ENCODE results near the gene SSTR1.

Gene SSTR1

GRCh38 chr14:38238332-38238731 lies 30.6 kb downstream of the SSTR1 start:
- no peak overlapping the region for H3K27ac Mint-ChIP-seq
- no peaks in the 10 kb centered on the region for H3K4me1 Mint-ChIP-seq (ENCODE audit: low read depth)
- H3K27me3 Mint-ChIP-seq = no peaks in the 10 kb centered on the region
- H3K36me3 Mint-ChIP-seq (ENCODE audit: low read depth) = no peaks in the 10 kb centered on the region
- intact Hi-C loops (cut with micrococcal nuclease) = no loop called here
- H3K4me3 Mint-ChIP-seq = no peak overlapping the region
- no peaks in the 10 kb centered on the region for H3K9me3 Mint-ChIP-seq

- H3K27me3 Mint-ChIP-seq = no peaks in the 10 kb centered on the region
- H3K9me3 Mint-ChIP-seq = no peaks in the 10 kb centered on the region
- intact Hi-C loops (cut with micrococcal nuclease) = no loop called here
- H3K27ac Mint-ChIP-seq = no peak overlapping the region
- H3K36me3 Mint-ChIP-seq (ENCODE audit: low read depth) = no peaks in the 10 kb centered on the region
- no peak overlapping the region for H3K4me3 Mint-ChIP-seq
- H3K4me1 Mint-ChIP-seq (ENCODE audit: low read depth) = no peaks in the 10 kb centered on the region
These were observed 31.2 kb downstream of the SSTR1 start for GRCh38 chr14:38238878-38239277.

GRCh38 chr14:38243696-38244240 lies 36.1 kb downstream of the SSTR1 start:
- Mint-ChIP-seq H3K27me3 (no peaks in the 10 kb centered on the region), H3K9me3 (no peaks in the 10 kb centered on the region), H3K27ac (no peak overlapping the region), H3K4me3 (no peak overlapping the region), H3K4me1 (ENCODE audit: low read depth) (no peaks in the 10 kb centered on the region), H3K36me3 (ENCODE audit: low read depth) (no peaks in the 10 kb centered on the region)
- intact Hi-C loops (cut with micrococcal nuclease) = no loop called here

GRCh38 chr14:38248321-38249028 lies 40.8 kb downstream of the SSTR1 start:
- intact Hi-C loops (cut with micrococcal nuclease) = no loop called here

GRCh38 chr14:38250331-38250730 lies 42.6 kb downstream of the SSTR1 start:
- Mint-ChIP-seq H3K4me3 (no peak overlapping the region), H3K36me3 (ENCODE audit: low read depth) (no peaks in the 10 kb centered on the region), H3K27ac (no peak overlapping the region), H3K9me3 (no peaks in the 10 kb centered on the region), H3K27me3 (peaks cover 22% of the 10 kb centered on the region), H3K4me1 (ENCODE audit: low read depth) (peaks cover 10% of the 10 kb centered on the region)
- intact Hi-C loops (cut with micrococcal nuclease) = no loop called here

More at GRCh38 chr14:38248321-38249028, 40.8 kb downstream of the SSTR1 start:
- H3K4me1 Mint-ChIP-seq (ENCODE audit: low read depth) = no peaks in the 10 kb centered on the region
- H3K9me3 Mint-ChIP-seq = no peaks in the 10 kb centered on the region
- peaks cover 6% of the 10 kb centered on the region for H3K27me3 Mint-ChIP-seq
- H3K4me3 Mint-ChIP-seq = no peak overlapping the region
- no peaks in the 10 kb centered on the region for H3K36me3 Mint-ChIP-seq (ENCODE audit: low read depth)
- no peak overlapping the region for H3K27ac Mint-ChIP-seq

GRCh38 chr14:38252066-38252710 lies 44.5 kb downstream of the SSTR1 start:
- Mint-ChIP-seq H3K27ac (no peak overlapping the region), H3K27me3 (peaks cover 36% of the 10 kb centered on the region), H3K36me3 (ENCODE audit: low read depth) (no peaks in the 10 kb centered on the region), H3K4me1 (ENCODE audit: low read depth) (peaks cover 18% of the 10 kb centered on the region), H3K9me3 (no peaks in the 10 kb centered on the region), H3K4me3 (no peak overlapping the region)
- intact Hi-C loops (cut with micrococcal nuclease) = no loop called here

- Mint-ChIP-seq H3K27me3 (peaks cover 40% of the 10 kb centered on the region), H3K27ac (no peak overlapping the region), H3K4me3 (no peak overlapping the region), H3K9me3 (no peaks in the 10 kb centered on the region), H3K4me1 (ENCODE audit: low read depth) (peaks cover 18% of the 10 kb centered on the region), H3K36me3 (ENCODE audit: low read depth) (no peaks in the 10 kb centered on the region)
- intact Hi-C loops (cut with micrococcal nuclease) = no loop called here
These were observed 46.0 kb downstream of the SSTR1 start for GRCh38 chr14:38253676-38254075.

- Mint-ChIP-seq H3K4me1 (ENCODE audit: low read depth) (peaks cover 18% of the 10 kb centered on the region), H3K27ac (peak overlapping the region; percentile 50), H3K9me3 (no peaks in the 10 kb centered on the region), H3K27me3 (peaks cover 40% of the 10 kb centered on the region), H3K36me3 (ENCODE audit: low read depth) (no peaks in the 10 kb centered on the region), H3K4me3 (peak overlapping the region; percentile 39)
- intact Hi-C loops (cut with micrococcal nuclease) = no loop called here
These were observed 47.1 kb downstream of the SSTR1 start for GRCh38 chr14:38254571-38255407.

GRCh38 chr14:38255408-38255672 lies 47.6 kb downstream of the SSTR1 start:
- Mint-ChIP-seq H3K27ac (no peak overlapping the region), H3K4me1 (ENCODE audit: low read depth) (peaks cover 18% of the 10 kb centered on the region), H3K4me3 (peak overlapping the region; percentile 9), H3K27me3 (peaks cover 40% of the 10 kb centered on the region), H3K9me3 (no peaks in the 10 kb centered on the region), H3K36me3 (ENCODE audit: low read depth) (no peaks in the 10 kb centered on the region)
- intact Hi-C loops (cut with micrococcal nuclease) = no loop called here

GRCh38 chr14:38255673-38256532 lies 48.2 kb downstream of the SSTR1 start, which contains the start of gene CLEC14A:
CLEC14A (minus strand) TSS chr14:38256093; CDS start chr14:38256022, 71 bp downstream.
- no peaks in the 10 kb centered on the region for H3K9me3 Mint-ChIP-seq
- H3K4me1 Mint-ChIP-seq (ENCODE audit: low read depth) = peaks cover 18% of the 10 kb centered on the region
- no peak within 1 kb of the TSS for H3K27ac Mint-ChIP-seq
- no peaks in the 10 kb centered on the region for H3K36me3 Mint-ChIP-seq (ENCODE audit: low read depth)
- intact Hi-C loops (cut with micrococcal nuclease) = no loop called here
- H3K4me3 Mint-ChIP-seq = peak within 1 kb of the TSS; percentile 32
- H3K27me3 Mint-ChIP-seq = peaks cover 40% of the 10 kb centered on the region

GRCh38 chr14:38256533-38256840 lies 48.8 kb downstream of the SSTR1 start:
- Mint-ChIP-seq H3K27me3 (peaks cover 39% of the 10 kb centered on the region), H3K27ac (no peak overlapping the region), H3K36me3 (ENCODE audit: low read depth) (no peaks in the 10 kb centered on the region), H3K4me1 (ENCODE audit: low read depth) (peaks cover 21% of the 10 kb centered on the region), H3K9me3 (no peaks in the 10 kb centered on the region), H3K4me3 (no peak overlapping the region)
- intact Hi-C loops (cut with micrococcal nuclease) = no loop called here

GRCh38 chr14:38257507-38257906 lies 49.8 kb downstream of the SSTR1 start:
- no peak overlapping the region for H3K4me3 Mint-ChIP-seq
- H3K4me1 Mint-ChIP-seq (ENCODE audit: low read depth) = peaks cover 26% of the 10 kb centered on the region
- peaks cover 40% of the 10 kb centered on the region for H3K27me3 Mint-ChIP-seq
- H3K9me3 Mint-ChIP-seq = no peaks in the 10 kb centered on the region
- intact Hi-C loops (cut with micrococcal nuclease) = no loop called here
- no peak overlapping the region for H3K27ac Mint-ChIP-seq
- H3K36me3 Mint-ChIP-seq (ENCODE audit: low read depth) = no peaks in the 10 kb centered on the region

- peaks cover 8% of the 10 kb centered on the region for H3K27me3 Mint-ChIP-seq
- H3K36me3 Mint-ChIP-seq (ENCODE audit: low read depth) = no peaks in the 10 kb centered on the region
- no peak overlapping the region for H3K27ac Mint-ChIP-seq
- H3K9me3 Mint-ChIP-seq = peaks cover 13% of the 10 kb centered on the region
- H3K4me3 Mint-ChIP-seq = no peak overlapping the region
- intact Hi-C loops (cut with micrococcal nuclease) = no loop called here
- H3K4me1 Mint-ChIP-seq (ENCODE audit: low read depth) = peaks cover 8% of the 10 kb centered on the region
These were observed 53.9 kb downstream of the SSTR1 start for GRCh38 chr14:38261620-38262019.

Measured in dendritic cell treated with granulocyte-macrophage colony-stimulating factor and Interleukin-4, amounts not matched to agents 40 ng/mL and 50 ng/mL, for 4 days (primary cell).